ENCODE data around the gene MFSD1.

GRCh38 chr3:158842976-158843375 lies 41.1 kb downstream of the MFSD1 start:
- TF ChIP-seq, protein P1, sequence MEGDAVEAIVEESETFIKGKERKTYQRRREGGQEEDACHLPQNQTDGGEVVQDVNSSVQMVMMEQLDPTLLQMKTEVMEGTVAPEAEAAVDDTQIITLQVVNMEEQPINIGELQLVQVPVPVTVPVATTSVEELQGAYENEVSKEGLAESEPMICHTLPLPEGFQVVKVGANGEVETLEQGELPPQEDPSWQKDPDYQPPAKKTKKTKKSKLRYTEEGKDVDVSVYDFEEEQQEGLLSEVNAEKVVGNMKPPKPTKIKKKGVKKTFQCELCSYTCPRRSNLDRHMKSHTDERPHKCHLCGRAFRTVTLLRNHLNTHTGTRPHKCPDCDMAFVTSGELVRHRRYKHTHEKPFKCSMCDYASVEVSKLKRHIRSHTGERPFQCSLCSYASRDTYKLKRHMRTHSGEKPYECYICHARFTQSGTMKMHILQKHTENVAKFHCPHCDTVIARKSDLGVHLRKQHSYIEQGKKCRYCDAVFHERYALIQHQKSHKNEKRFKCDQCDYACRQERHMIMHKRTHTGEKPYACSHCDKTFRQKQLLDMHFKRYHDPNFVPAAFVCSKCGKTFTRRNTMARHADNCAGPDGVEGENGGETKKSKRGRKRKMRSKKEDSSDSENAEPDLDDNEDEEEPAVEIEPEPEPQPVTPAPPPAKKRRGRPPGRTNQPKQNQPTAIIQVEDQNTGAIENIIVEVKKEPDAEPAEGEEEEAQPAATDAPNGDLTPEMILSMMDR (conservative IDR thresholded peaks at IDR 0.05 in 1 of 2, IDR thresholded peaks at IDR 0.05 in 1 of 2; ENCODE audit: low read depth in 1 of 2, low read length in 2 of 2), result no peak
- TF ChIP-seq EZH2 (IDR thresholded peaks at IDR 0.05; ENCODE audit: low read length, missing control alignments), result no peak
